Inflammatory macrophage treated with lipopolysaccharide for 4 hours (primary cell): ENCODE measurements around the gene MYG1.
A peak's percentile ranks its signal among the peaks of the same experiment; 100 is the strongest.
"Not testable (repeated sequence)": the region's sequence is repeated elsewhere in the genome, so short reads cannot be mapped to it uniquely, and the experiment has no call there.

ENCODE experiments used
- DNase-seq: peaks from one replicate; pipeline ENCODE4 v3.0.0-alpha.2; 2020

MYG1 gene

GRCh38 chr12:53287741-53288216 lies 11.7 kb upstream of the MYG1 start:
- peak; percentile 60 for DNase-seq

DNA sequence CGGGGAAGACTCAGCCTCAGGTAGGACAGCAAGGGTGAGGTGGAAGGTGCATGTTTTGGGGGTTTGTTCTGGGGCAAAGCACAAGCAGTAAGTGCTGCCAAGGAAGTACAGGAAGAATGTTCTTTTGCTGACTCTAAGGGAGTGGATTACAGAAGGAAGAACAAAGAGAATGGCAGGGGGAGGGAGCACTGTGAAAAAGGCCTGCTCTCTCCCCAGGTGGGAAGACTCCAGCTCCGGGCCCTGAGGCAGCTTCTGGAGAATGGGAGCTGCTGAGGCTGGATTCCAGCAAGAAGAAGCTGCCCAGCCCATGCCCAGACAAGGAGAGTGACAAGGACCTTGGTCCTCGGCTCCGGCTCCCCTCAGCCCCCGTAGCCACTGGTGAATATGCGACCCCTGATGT lies 11.2 kb upstream of the MYG1 start:
- DNase-seq: no peak

GRCh38 chr12:53289891-53290290 lies 9.6 kb upstream of the MYG1 start:
- DNase-seq: no peak

DNA sequence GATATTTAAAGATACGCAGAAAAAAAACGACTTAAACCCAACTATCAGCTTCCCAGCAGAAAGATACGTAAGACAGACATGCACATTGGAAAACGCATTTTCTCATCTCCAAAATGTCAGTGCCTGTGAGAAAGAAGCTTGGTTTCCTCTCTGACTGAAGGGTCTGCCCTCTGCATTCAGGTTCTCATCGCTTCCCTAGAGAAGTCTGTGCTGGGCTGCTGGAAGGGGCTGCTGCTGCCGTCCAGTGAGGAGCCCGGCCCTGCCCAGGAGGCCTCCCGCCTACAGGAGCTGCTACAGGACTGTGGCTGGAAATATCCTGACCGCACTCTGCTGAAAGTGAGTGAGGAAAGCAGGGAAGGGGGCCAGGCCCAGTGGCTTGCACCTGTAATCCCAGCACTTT lies 8.8 kb upstream of the MYG1 start:
- no peak for DNase-seq

DNA sequence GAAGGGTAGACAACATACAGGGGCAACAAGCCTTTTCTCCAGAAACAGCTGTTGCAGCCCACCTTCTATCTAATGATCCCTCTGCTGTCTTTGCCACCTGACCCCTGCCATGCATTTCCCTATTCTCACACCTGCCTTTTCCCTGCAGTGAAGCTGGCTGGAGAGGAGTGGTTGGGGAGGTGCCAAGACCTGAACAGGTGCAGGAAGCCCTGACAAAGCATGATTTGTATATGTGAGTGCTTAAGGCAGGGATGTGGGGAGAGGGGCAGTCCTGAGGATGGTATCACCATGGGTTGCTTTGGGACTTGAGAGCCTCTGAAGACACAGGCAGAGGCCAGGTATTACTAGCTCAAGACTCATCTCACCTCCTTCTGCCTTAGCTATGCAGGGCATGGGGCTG lies 7.1 kb upstream of the MYG1 start:
- no peak for DNase-seq

DNA sequence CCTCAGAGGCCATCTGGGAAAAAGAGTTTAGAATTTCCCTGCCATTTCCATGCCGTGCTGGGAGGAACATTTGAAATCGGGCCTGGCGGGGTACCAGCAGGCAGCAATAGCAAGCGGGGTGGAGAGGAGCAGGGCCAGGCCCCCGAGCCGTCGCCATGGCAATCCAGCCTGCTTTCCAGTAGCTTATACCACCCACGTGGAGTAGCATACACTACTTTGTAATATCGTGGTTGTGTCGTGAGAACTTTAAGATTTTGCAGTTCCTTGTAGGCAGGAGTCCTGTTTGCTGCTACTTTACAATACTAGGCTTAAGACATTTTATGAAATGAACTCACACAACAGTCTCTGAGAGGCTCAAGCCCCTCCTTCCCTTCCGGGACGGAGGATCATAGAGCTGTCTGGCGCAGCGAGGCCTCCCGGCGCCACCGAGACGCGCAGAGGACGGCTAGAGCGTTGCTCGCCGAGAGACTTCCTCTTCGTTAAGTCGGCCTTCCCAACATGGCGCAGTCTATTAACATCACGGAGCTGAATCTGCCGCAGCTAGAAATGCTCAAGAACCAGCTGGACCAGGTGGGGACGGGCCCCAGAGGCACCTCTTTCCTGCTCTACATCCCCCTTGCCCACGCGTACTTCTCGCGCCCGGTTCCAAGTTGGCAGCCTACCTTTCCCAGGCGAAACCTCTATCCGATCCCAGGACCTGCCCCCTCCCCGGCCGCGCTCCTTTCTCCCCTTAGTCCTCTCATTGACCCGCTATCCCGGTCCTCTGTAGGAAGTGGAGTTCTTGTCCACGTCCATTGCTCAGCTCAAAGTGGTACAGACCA lies 4.2 kb upstream of the MYG1 start, which contains the start of gene PFDN5:
Gene PFDN5 (plus strand): TSS at position 473 of the 821 bp plus-strand sequence. CDS start 26 bp downstream, at position 499.
- peak; percentile 90 for DNase-seq

DNA sequence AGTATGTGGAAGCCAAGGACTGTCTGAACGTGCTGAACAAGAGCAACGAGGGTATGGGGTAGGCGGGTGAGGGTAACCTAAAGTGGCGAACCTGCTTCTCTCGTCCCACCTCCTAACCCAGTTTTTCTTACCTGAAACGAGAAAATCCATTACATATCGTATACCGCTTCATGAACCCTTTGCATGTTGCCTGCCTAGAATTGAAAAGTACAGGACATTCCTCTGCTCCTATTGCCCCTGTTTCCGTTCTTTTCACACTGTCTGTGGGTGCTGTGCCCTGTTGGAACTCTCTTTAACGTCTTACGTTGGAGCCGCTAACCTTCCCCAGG lies 3.6 kb upstream of the MYG1 start:
- no peak for DNase-seq

GRCh38 chr12:53297106-53297505 lies 2.4 kb upstream of the MYG1 start:
- DNase-seq: not testable (repeated sequence)

- peak; percentile 93 for DNase-seq
Observed at GRCh38 chr12:53298164-53298563, 1.3 kb upstream of the MYG1 start.

GRCh38 chr12:53299101-53299453 lies 418 bp upstream of the MYG1 start:
- peak; percentile 96 for DNase-seq

DNA sequence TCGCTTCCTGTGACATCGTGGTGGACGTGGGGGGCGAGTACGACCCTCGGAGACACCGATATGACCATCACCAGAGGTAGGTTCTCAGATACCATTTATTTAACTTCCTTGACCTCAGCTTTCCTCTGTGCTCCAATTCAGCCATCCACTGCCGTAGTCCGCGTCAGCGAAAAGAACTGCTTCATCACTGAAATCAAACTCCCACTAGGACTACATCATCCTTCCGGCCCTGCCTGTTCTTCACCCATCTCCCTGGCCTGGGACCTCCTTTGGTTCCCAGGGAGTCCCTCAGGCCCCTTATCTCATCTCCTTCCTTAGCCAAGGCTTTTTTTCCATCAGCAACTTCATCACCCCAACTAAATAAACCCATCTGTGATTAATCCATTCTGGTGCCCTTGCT lies 692 bp downstream of the MYG1 start:
- peak; percentile 60 for DNase-seq

DNA sequence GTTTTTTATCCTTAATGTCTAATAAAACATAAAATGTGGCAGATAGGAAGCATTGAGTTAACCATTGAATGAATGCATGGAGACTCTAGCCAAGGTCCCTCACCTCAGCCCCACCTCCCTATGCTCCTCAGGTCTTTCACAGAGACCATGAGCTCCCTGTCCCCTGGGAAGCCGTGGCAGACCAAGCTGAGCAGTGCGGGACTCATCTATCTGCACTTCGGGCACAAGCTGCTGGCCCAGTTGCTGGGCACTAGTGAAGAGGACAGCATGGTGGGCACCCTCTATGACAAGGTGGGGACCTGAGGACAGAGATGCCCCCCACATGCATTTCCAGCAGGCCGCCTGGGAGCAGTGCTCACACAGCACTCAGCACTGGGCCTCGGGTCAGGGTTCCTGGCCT lies 3.4 kb downstream of the MYG1 start:
- DNase-seq: no peak

DNA sequence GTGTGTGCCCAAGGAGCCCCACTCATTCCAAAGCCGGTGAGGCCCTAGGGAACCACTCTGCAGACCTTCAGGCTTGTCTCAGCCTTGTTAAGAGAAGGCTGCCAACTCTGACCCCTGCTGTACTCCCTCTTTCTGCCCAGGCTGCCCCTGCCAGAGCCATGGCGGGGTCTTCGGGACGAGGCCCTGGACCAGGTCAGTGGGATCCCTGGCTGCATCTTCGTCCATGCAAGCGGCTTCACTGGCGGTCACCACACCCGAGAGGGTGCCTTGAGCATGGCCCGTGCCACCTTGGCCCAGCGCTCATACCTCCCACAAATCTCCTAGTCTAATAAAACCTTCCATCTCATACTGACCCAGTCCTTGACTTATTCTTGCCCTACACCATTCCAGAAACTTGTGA lies 7.3 kb downstream of the MYG1 start:
- no peak for DNase-seq

DNA sequence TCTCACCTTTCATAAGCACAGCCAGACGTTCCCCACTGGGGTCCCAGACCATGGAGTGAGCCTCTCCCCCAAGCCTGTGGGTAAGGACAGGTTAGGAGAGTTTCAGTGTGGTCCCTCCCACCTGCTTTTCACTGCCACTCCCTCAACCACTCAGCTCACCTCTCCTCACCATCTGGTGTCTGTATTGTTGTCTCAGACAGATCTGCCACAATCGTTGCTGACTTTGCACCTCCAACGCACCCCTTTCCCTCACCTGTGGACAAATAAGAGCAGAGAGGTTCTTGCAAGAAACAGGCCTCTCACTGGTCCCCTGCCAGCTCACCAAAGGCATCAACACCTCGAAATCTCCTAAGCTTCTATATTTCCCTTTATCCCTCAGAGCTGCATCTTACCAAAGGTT lies 8.8 kb downstream of the MYG1 start:
- DNase-seq: no peak

DNA sequence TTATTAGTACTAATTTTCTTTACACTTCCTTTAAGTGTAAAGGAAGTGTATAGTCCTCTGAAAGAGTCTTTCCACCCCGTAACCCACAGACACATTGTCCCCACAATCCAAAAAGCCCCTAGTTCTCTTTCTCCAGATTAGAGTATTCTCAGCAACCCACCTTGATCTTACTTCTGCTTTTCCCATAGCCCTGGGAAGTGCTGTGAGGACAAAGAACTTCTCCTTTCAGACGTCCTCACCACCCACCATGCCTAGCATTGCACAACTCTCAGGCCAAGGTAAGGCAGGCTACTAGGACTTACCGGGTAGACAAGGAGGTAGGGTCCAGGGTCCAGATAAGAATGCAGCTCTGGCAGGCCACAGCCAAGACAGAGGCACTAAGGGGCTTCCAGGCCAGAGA lies 14.5 kb downstream of the MYG1 start:
- DNase-seq: peak; percentile 34

DNA sequence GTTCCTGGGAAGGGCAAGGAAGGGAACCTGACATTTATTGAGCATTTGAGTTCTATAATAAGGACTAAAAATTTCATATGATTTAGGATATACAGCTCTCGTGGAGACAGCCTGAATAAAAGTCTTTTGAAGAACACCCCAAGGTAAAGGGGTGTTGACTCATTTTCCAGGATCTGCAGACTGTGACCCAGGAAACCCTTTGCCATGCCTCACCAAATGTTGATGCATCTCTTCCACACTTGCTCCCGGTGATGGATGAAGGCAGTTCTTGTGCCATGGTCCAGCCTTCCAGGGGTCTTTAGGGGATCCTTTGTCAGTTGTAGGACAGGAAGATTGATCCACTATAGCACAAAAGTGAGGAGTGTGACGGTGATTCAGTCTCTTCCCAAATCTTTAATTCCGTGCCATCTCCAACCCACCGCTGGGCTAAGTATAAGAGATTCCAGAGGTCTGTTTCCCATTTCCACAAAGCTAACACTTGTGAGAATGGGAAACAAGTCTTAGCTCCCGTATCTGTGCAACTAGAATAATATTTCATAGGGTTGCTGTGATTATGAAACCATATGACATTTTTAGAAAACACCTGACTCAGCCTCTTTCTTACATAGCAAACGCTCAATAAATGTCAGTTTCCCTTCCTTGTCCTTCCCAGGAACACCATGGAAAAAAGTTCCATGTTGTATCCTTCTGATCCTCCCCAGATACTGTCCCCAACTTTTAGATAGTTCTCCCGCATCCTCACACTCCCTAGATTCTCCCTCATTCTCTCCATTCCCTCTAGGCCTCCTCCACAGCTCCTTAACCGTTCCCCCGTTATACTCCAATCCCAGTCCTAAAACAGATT lies 21.1 kb downstream of the MYG1 start:
- DNase-seq: no peak

GRCh38 chr12:53324113-53324778 lies 24.8 kb downstream of the MYG1 start:
- peak; percentile 59 for DNase-seq

- peak; percentile 83 for DNase-seq
Observed at GRCh38 chr12:53324779-53325510, 25.4 kb downstream of the MYG1 start.

DNA sequence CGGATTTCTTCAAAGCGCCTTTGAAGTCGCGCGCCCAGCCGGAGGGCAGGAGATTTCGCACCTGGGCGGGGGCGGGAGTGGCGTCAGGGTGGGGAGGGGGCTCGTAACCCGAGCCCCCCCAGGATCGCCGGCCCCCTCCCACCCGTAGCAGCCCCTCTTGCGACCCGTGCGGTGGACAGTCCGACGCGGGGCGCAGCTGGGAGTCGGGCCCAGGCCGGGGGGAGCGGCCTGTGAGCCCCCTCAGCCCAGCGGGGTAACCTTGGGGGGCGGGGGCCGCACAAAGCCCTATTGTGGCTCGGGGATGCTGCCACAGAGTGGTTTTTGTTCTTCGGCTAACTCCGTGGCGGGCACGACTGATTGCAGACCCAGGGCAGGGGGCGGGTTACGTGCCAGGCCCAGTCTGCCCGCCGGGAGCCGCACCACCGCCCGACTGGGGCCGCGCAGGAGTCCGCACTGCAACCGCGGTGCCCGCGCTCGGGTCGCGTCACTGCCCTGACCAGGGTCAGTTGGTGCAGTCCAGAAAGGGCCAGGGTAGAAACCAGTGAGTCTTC lies 26.1 kb downstream of the MYG1 start:
- DNase-seq: peak; percentile 12

- no peak for DNase-seq
Observed at GRCh38 chr12:53326460-53327185, 27.1 kb downstream of the MYG1 start.

DNA sequence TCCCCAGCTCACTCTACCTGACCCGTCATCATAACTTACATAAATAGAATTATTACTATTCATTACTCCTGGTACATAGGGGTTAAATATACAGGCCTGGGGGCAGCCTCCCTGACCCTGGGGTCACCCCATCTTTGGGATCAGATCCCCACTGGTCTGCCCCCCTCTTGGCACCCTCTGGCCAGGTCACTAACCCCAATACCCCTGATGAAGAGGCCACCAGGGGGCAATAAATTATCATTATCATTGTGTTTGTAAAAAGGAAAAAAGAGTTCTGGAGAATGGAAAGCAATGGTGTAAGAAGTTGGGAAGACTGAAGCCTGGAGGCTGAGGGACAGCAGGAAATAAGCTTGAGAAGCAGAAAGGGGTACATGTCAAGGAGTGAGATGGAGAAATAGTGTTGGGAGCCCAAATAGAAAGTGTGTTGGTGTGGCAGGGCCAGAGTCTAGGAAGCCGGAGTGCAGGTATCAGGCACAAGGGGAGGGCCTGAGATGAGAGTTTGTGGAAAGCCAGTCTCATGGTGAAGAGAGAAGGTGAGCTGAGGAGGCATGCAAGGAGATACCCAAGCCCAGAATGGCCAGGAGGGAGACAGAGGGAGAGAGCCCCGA lies 28.0 kb downstream of the MYG1 start:
- DNase-seq: peak; percentile 45
